ENCODE results near the gene CSF3R.
"Not testable (repeated sequence)": the region's sequence is repeated elsewhere in the genome, so short reads cannot be mapped to it uniquely, and the experiment has no call there.

CSF3R gene

GRCh38 chr1:36481771-36482723 is 666 bp downstream of the CSF3R start:
- DNase-seq (ENCODE audit: low read depth) = no peak

- no peak for DNase-seq (ENCODE audit: low read depth)
Measured at GRCh38 chr1:36481091-36481490, 1.6 kb downstream of the CSF3R start.

GRCh38 chr1:36480161-36480560 is 2.6 kb downstream of the CSF3R start:
- DNase-seq (ENCODE audit: low read depth) = no peak

- DNase-seq (ENCODE audit: low read depth) = no peak
Measured at GRCh38 chr1:36479505-36480051, 3.1 kb downstream of the CSF3R start.

GRCh38 chr1:36477615-36478014 is 5.1 kb downstream of the CSF3R start:
- not testable (repeated sequence) for DNase-seq (ENCODE audit: low read depth)

GRCh38 chr1:36476945-36477344 is 5.8 kb downstream of the CSF3R start:
- DNase-seq (ENCODE audit: low read depth) = no peak

GRCh38 chr1:36475910-36476604 is 6.7 kb downstream of the CSF3R start:
- DNase-seq (ENCODE audit: low read depth) = no peak

GRCh38 chr1:36475341-36475740 is 7.4 kb downstream of the CSF3R start:
- no peak for DNase-seq (ENCODE audit: low read depth)

GRCh38 chr1:36472656-36473055 is 10.1 kb downstream of the CSF3R start:
- DNase-seq (ENCODE audit: low read depth) = no peak

GRCh38 chr1:36471830-36472641 is 10.7 kb downstream of the CSF3R start:
- no peak for DNase-seq (ENCODE audit: low read depth)

- no peak for DNase-seq (ENCODE audit: low read depth)
Measured at GRCh38 chr1:36469163-36469562, 13.6 kb downstream of the CSF3R start.

- DNase-seq (ENCODE audit: low read depth) = no peak
Measured at GRCh38 chr1:36467700-36468455, 14.8 kb downstream of the CSF3R start.

GRCh38 chr1:36467027-36467410 is 15.7 kb downstream of the CSF3R start:
- DNase-seq (ENCODE audit: low read depth) = no peak

- DNase-seq (ENCODE audit: low read depth) = no peak
Measured at GRCh38 chr1:36466370-36467026, 16.2 kb downstream of the CSF3R start.

- DNase-seq (ENCODE audit: low read depth) = no peak
Measured at GRCh38 chr1:36465731-36466369, 16.9 kb downstream of the CSF3R start.

GRCh38 chr1:36464605-36465393 is 17.9 kb downstream of the CSF3R start:
- no peak for DNase-seq (ENCODE audit: low read depth)

- peak; percentile 91 for DNase-seq (ENCODE audit: low read depth)
Measured at GRCh38 chr1:36463803-36464604, 18.7 kb downstream of the CSF3R start, which contains the start of gene MRPS15. Gene MRPS15, minus strand, starts transcription at chr1:36464384. Its CDS starts 109 bp downstream, at chr1:36464275.

GRCh38 chr1:36463463-36463802 is 19.3 kb downstream of the CSF3R start:
- no peak for DNase-seq (ENCODE audit: low read depth)

GRCh38 chr1:36458910-36459309 is 23.8 kb downstream of the CSF3R start:
- DNase-seq (ENCODE audit: low read depth) = no peak
